Measurements from ENCODE around the gene SCN9A.

SCN9A gene

DNA sequence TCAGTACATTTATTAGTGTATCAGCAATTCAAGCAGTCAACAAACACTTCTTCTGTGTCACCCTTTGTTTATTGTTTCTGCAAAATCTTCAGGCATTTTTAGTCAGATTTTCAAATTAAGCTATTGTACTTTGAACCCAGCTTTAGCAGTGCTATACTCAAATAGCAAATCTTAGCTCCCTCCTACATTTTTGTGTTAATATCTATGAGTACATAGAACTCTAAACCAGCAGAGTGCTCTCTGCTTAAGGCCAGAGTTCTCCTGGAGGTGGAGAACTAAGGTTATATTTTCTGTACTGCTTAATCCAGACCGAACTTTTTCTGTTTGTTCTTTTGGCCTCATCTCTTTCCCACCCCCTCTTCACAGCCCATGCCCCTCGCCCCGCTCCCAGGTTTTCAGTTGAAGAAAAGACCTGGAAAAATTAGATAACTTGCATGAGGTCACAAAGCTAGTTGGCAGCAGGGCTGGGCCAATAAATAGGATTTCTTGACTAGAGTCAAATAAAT, 218.7 kb downstream of the SCN9A start:
- Mint-ChIP-seq H3K27me3 (ENCODE audit: low read depth) (no peaks in the 10 kb centered on the region), H3K9me3 (no peaks in the 10 kb centered on the region), H3K27ac (no peak overlapping the region), H3K4me3 (no peak overlapping the region), H3K4me1 (peaks cover 5% of the 10 kb centered on the region), H3K36me3 (ENCODE audit: low read depth) (no peaks in the 10 kb centered on the region)
- TF ChIP-seq, protein P1, sequence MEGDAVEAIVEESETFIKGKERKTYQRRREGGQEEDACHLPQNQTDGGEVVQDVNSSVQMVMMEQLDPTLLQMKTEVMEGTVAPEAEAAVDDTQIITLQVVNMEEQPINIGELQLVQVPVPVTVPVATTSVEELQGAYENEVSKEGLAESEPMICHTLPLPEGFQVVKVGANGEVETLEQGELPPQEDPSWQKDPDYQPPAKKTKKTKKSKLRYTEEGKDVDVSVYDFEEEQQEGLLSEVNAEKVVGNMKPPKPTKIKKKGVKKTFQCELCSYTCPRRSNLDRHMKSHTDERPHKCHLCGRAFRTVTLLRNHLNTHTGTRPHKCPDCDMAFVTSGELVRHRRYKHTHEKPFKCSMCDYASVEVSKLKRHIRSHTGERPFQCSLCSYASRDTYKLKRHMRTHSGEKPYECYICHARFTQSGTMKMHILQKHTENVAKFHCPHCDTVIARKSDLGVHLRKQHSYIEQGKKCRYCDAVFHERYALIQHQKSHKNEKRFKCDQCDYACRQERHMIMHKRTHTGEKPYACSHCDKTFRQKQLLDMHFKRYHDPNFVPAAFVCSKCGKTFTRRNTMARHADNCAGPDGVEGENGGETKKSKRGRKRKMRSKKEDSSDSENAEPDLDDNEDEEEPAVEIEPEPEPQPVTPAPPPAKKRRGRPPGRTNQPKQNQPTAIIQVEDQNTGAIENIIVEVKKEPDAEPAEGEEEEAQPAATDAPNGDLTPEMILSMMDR (IDR thresholded peaks at IDR 0.05; ENCODE audit: unreplicated experiment in 3 of 3) = no peak

DNA sequence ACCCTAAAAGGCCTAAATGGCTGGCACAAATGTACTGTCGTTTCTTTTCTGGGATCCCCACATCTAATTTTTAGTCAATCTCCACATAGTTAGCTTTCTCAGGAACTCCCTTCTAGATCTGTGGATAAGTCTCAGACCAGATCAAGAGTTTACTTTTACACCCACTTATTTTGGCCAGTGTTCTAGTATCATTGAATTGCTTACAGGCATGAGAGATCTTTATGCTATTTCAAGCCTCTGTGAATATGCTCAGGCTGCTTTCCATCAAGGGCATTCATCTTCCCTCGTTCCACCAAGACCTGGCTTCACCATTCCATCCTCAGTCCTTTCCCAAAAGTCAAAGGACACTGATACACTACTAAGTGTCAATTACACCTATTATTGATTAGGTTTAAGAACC, 220.2 kb downstream of the SCN9A start:
- Mint-ChIP-seq H3K27me3 (ENCODE audit: low read depth) (no peaks in the 10 kb centered on the region), H3K36me3 (ENCODE audit: low read depth) (no peaks in the 10 kb centered on the region), H3K4me1 (peaks cover 5% of the 10 kb centered on the region), H3K4me3 (no peak overlapping the region), H3K27ac (no peak overlapping the region), H3K9me3 (no peaks in the 10 kb centered on the region)
- TF ChIP-seq, protein P1 (IDR thresholded peaks at IDR 0.05; ENCODE audit: unreplicated experiment in 3 of 3) = no peak

DNA sequence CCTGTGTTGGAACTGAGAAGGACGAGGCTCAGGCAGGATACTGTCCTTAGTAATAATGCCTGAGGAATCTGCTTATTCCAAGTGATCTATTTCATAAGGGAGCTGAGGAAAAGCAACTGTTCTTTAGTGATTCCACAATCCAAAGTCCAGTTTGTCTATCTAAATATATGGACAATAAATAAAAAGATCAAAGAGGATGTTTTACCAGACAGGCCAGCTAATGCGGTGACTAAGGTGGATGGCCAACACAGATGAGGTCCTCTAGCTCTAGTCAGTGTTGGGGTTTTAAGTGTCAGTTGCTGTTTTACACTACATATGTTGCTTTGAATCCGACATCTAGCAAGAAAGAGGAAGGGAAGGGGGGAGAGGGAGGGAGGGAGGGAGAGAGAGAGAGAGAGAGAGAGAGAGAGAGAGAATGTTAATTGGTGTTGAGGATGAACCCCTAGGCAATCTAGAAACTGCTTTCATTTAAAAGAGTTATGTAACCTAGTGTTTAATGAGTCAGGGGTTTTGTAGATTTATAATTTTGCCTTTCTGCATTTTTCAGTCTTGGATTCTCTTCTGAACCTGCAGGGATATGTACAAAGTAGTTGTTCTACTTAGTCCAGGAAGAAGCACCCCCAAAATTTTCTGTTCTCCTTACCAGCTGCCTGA, 220.9 kb downstream of the SCN9A start:
- Mint-ChIP-seq H3K36me3 (ENCODE audit: low read depth) (no peaks in the 10 kb centered on the region), H3K4me1 (peaks cover 4% of the 10 kb centered on the region), H3K4me3 (no peak overlapping the region), H3K27me3 (ENCODE audit: low read depth) (no peaks in the 10 kb centered on the region), H3K27ac (no peak overlapping the region), H3K9me3 (no peaks in the 10 kb centered on the region)
- TF ChIP-seq, protein P1 (IDR thresholded peaks at IDR 0.05; ENCODE audit: unreplicated experiment in 3 of 3) = no peak

DNA sequence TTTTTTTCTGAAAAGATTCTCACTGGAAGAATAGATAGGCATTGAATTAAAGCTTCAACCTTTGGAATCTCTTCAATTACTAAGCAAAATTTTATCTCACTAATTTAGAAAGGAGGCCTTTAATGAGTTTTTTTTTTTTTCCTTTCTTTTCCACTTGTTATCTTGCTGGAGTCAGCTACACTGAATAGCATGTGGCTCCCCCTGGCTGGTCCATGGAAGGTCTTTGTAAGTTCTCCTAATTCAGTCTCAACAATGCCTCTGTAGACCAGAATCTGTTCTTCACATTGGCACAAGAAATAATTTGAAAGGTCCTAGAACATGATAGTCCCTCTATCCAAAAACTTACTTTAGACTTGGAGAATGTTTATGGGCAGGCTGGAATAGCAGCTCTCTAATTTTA, 223.7 kb downstream of the SCN9A start:
- peaks cover 9% of the 10 kb centered on the region for H3K27me3 Mint-ChIP-seq (ENCODE audit: low read depth)
- H3K36me3 Mint-ChIP-seq (ENCODE audit: low read depth) = no peaks in the 10 kb centered on the region
- H3K4me1 Mint-ChIP-seq = no peaks in the 10 kb centered on the region
- no peaks in the 10 kb centered on the region for H3K9me3 Mint-ChIP-seq
- no peak overlapping the region for H3K27ac Mint-ChIP-seq
- no peak overlapping the region for H3K4me3 Mint-ChIP-seq
- TF ChIP-seq, protein P1 (IDR thresholded peaks at IDR 0.05; ENCODE audit: unreplicated experiment in 3 of 3) = no peak

DNA sequence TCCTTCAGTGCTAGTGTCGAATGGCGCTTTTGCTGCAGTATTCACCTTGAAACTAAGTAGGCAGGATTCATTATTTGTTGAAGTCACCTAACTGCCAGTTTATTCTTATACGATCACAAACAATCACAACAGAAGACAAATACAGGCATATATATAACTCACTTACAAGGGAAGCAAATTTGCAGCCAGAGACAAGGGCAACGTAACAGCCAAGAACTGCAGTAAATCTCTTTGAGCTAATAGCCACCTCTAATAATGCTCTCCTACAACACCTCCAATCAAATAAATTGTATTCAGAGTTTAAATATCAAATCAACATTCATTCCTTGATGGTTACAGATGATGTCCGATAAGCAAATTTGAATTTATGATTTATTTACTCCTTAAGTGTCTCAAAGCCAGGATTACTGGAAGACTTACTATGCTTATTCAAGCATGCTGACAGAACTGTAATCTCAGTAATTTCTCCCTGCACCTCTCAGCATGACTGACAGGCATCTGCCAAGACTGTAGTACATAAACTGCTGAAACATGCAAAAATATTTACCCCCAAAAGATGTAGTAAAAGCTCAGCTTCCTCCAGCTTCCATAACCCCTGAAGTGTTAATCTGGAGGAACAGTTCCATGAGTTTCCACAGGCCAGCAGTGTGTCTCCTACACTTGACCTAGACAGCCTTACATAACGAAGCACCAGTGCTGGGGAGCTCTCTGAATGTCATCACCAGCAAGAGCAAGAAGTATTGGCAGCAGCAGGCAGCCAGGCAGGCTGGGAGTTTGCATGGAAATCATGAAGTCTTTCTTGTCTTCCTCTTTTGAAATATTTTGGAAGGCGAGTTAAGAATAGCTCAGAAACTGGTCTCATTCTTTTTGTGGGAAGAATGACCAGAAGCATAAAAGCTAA, 227.0 kb downstream of the SCN9A start:
- Mint-ChIP-seq H3K27me3 (ENCODE audit: low read depth) (peaks cover 9% of the 10 kb centered on the region), H3K4me3 (no peak overlapping the region), H3K4me1 (no peaks in the 10 kb centered on the region), H3K27ac (no peak overlapping the region), H3K36me3 (ENCODE audit: low read depth) (no peaks in the 10 kb centered on the region), H3K9me3 (no peaks in the 10 kb centered on the region)
- TF ChIP-seq, protein P1 (IDR thresholded peaks at IDR 0.05; ENCODE audit: unreplicated experiment in 3 of 3) = no peak

All from nephron (organoid).